HL-60 (cell line): ENCODE measurements around the gene MTR.

Source experiments
- CTCF ChIP-seq: IDR thresholded peaks from one replicate; pipeline ENCODE4 v1.5.1; 2011; ENCODE audit warnings: low read length, control low read depth, inconsistent platforms; ENCODE audit not compliant: insufficient read depth
- GABPA ChIP-seq: IDR thresholded peaks from 2 replicates; pipeline ENCODE4 v1.6.1; 2012; ENCODE audit warnings: low read depth
- POLR2AphosphoS5 ChIP-seq: IDR thresholded peaks from 2 replicates; pipeline ENCODE4 v1.6.1; 2012; ENCODE audit warnings: low read depth
- REST ChIP-seq: IDR thresholded peaks from 2 replicates; pipeline ENCODE4 v1.6.1; 2012; ENCODE audit warnings: low read depth; ENCODE audit not compliant: insufficient replicate concordance

GRCh38 chr1:236930503-236930902 lies 135.4 kb downstream of the MTR start:
- TF ChIP-seq CTCF (no peak), REST (no peak), GABPA (no peak), POLR2AphosphoS5 (no peak)
